GM13976 (cell line): ENCODE results near the gene C1orf167.

ENCODE experiments used
- DNase-seq: peaks from one replicate; pipeline ENCODE4 v3.0.0; 2012; ENCODE audit warnings: low spot score
- in situ Hi-C: fragments of 300-500 bp; cut with MboI; formaldehyde crosslinking; loops from one replicate; pipeline ENCODE4 v1.12.0; 2022; ENCODE audit warnings: low sequenced_read_pairs, mixed read lengths, inconsistent platforms; ENCODE audit not compliant: unreplicated experiment
- TF ChIP-seq, protein P1 (sequence below): IDR thresholded peaks from 2 replicates; pipeline ENCODE4 v1.5.1; 2012; ENCODE audit warnings: borderline replicate concordance, mild to moderate bottlenecking; ENCODE audit not compliant: insufficient read depth; ENCODE audit errors: extremely low read depth, missing control alignments, control extremely low read depth

The C1orf167 gene

DNA sequence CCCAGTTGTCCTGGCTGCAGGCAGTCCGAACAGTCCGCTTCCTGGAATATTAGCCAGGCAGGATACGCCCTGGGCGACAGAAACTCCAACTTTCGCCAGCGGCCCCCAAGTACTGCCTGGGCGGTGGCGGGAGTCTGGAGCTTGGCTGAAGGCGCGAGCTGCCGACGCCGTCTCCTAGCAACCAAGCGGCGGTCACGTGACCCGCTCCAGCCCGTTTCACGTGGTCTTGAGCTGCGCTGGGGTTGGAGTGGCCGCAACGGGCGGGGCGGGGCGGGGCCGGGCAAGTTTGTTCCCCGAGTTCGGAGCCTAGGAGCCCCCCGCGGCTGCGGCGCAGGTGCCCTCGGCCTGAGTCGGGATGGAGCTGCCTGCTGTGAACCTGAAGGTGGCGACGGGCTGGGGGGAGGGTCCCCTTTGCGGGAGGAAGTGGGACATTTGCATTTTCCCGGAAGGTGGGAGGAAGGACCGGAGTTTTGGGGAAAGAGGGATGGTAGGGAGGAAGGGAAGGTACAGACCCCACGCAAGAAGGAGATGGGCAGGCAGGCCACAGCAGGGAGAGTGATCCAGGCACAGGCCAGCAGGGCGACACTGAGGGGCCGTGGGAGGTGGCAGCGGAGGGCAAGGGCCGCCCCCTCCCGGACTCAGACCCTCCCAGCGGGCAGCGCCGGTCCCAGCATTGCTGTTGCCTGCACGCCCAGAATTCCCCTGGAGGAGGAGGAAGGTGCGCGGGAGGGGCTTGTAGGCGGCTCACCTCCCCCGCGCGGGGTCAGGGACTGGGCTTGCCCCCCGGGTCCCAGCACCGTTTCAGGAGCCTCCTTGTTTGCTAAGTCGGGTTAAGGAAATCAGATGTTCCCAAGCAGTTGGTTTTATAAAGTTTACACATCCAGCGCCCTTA, 25.9 kb upstream of the C1orf167 start, which contains the start of gene AGTRAP:
TSS of gene AGTRAP (plus strand) at position 283 of the 892 bp plus-strand sequence. CDS start at position 356, 73 bp downstream.
- TF ChIP-seq, protein P1, sequence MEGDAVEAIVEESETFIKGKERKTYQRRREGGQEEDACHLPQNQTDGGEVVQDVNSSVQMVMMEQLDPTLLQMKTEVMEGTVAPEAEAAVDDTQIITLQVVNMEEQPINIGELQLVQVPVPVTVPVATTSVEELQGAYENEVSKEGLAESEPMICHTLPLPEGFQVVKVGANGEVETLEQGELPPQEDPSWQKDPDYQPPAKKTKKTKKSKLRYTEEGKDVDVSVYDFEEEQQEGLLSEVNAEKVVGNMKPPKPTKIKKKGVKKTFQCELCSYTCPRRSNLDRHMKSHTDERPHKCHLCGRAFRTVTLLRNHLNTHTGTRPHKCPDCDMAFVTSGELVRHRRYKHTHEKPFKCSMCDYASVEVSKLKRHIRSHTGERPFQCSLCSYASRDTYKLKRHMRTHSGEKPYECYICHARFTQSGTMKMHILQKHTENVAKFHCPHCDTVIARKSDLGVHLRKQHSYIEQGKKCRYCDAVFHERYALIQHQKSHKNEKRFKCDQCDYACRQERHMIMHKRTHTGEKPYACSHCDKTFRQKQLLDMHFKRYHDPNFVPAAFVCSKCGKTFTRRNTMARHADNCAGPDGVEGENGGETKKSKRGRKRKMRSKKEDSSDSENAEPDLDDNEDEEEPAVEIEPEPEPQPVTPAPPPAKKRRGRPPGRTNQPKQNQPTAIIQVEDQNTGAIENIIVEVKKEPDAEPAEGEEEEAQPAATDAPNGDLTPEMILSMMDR: no peak
- in situ Hi-C loops: no loop called here
- DNase-seq: peak; percentile 96

DNA sequence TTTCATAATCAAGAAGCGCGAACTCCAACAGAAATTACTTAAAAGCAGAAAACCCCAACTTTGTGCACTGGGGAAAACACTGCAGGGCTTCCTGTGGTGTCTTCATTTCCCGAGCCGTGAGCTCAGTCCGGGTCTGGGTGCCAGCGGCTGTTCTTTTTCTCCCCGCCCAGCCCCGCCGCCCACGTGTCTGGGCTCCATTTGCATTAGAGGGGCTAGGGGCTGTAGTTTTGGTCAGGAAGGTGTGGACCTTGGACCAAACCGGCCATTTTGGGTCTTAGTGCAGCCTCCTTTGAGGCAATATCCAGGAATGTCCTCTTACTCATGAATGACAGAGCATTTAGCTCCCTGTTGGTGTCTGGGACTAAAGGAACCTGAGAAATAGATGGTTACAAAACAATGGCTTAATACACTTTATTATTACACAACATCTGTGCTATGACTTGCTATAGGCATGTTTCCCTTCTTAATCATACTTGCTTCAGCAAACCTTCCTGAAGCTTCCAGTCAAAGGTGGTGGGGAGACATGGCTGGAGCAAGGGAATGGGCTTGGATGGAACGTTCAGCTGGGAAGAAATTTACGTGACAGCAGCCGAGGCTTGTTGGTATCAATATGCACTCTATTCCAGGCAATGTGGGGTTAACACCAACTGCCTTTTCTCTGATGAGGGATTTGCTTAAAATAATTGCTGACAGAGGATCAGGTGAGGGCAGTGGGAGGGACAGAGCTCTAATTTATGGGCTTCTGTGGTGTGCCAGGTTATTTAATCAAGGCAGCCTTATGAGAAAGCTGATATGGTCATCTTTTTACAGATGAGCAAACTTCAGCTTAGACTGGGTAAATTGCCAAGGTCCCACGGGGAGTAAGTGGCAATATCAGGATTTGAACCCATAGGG, 25.0 kb upstream of the C1orf167 start:
- in situ Hi-C loops: no loop called here
- DNase-seq: peak; percentile 64
- TF ChIP-seq, protein P1: no peak

DNA sequence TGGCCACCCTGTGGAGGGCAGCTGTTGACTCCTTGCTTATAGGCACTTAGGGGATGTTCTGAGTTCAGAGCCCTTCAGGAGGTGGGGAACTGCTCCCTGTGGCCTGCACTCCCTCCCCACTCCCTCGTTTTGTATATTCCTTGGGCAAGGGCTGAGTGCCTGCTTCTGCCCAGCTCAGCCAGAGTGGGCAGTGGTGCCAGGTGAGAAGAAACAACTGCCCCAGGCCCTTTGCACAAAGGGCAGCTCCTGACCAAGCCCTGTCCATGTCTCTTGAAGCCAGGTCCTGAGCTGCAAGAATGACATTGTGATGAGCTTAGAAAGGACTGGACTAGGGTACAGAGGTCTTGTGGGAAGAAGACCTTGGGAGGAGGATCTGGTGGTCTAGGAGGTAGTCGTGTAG, 23.9 kb upstream of the C1orf167 start:
- no peak for DNase-seq
- in situ Hi-C loops: no loop called here
- TF ChIP-seq, protein P1: no peak

DNA sequence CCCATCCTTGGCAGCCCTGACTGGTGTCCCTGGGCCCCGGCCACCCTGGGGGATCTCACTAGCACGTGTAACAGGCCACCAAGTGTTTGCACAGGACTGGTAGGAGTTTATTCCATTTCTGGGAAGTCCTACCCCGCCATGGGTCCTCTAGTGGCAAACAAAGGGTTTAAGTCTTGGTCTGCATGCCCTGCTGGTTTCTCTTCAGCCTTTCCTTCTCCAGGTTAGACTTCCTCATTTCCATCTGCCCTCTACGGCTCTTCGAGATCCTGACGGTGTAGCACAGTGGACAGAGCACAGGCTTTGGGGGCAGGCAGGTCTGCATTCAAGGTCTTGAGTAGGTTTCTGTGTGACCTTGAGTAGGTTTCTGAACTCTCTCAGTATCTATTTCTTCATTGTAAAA, 23.2 kb upstream of the C1orf167 start:
- DNase-seq: no peak
- in situ Hi-C loops: no loop called here

DNA sequence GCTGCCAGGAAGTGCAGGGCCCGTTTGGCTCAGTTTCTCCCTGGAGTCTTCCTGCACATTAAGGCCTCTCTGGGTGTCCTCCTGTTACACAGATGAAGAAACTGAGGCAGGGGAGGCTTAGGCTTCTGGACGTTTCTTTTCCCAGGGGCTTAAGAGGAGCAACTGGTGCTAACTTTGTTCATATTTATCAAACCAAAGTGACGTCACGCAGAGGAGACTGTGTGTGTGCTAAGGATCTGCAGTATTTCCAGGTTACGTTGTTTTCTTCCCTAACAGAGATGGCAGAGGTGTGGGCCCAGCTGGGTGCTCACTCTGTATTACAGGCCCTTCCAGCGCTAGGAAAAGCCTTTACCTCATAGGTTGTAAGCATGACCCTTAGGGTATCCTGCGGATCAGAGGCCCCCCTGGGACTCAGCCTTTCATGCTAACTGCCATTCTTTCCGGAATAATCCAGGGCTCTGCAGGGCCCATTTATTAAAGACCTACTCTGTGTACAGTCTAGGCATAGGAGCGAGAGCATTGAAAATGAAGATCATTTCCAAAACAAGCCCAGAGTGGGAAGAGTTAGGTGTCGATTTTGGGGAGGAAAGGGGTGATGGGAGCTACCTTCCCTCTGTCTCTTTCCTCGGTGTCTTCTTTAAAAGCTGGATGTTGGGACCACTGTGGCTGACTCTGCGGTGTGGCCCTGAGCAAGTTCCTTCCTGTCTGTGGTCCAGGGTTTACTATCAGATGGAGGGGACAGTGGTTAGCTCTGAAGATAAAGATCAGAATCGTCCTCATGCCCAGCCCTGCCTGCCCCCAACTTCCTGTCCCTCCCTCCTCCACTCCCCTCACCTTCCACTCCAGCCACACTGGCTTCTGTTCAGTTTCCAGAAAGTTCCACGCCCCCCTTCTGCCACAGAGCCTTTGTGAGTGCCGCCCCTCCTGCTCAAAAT, 21.5 kb upstream of the C1orf167 start:
- no peak for DNase-seq
- TF ChIP-seq, protein P1: no peak

More for the DNA sequence above, 23.2 kb upstream of the C1orf167 start:
- TF ChIP-seq, protein P1: no peak

DNA sequence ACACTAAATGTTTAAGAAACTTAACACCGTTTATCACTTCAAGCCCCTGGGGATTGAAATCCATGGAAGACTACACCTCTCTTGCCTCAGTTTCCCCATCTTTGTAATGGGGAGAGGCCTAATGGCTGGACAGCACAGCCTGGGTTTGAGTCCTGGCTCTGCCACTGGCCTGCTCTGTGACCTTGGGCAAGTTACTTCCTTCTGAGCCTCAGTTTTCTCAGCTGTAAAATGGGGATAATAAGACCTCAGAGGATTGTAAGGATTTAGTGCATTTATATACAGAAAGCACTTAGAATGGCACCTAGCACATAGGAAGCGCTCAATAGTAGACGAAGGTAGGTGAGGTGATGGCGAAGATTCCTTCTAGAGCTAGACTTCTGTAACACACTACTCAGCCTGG, 20.5 kb upstream of the C1orf167 start:
- in situ Hi-C loops: no loop called here
- DNase-seq: no peak

More for the DNA sequence above, 21.5 kb upstream of the C1orf167 start:
- in situ Hi-C loops: no loop called here

More for the DNA sequence above, 20.5 kb upstream of the C1orf167 start:
- TF ChIP-seq, protein P1: no peak
